ENCODE data around the gene RBM10. TPM values are rescaled to one million over a fixed set of nuclear protein-coding genes. Genes with fewer than 3 reads are reported as not detected.

Gene RBM10
- total and polyA plus RNA-seq, 9 donors = 12.0 to 53.0 (median 36.7) TPM

GRCh38 chrX:47234583-47234982 lies 89.6 kb downstream of the RBM10 start:
- WGBS, 3 donors = 47 to 60% (median 50%) methylated on average over 3 of the region's 3 CpGs
- intact Hi-C loops (cut with DNase I) = loop anchor here in 1 of 4 donors (2.0 kb wide), 1 partner anchor 424 kb away; the partner anchor contains the start of gene UXT
- TF ChIP-seq POLR2A (IDR thresholded peaks at IDR 0.05) (no peak), CTCF (IDR thresholded peaks at IDR 0.05) (no peak), EP300 (IDR thresholded peaks at IDR 0.05) (no peak)

GRCh38 chrX:47235691-47236103 lies 90.7 kb downstream of the RBM10 start:
- Histone ChIP-seq H3K27ac (peak overlapping the region in 1 of 2 donors; percentile 32), H3K27me3 (no peaks in the 10 kb centered on the region), H3K36me3 (no peaks in the 10 kb centered on the region), H3K4me1 (ENCODE audit: insufficient read depth) (no peaks in the 10 kb centered on the region), H3K9me3 (no peaks in the 10 kb centered on the region), H3K4me3 (no peak overlapping the region)
- TF ChIP-seq EP300 (IDR thresholded peaks at IDR 0.05) = no peak
- TF ChIP-seq POLR2A (IDR thresholded peaks at IDR 0.05) = no peak
- TF ChIP-seq CTCF (IDR thresholded peaks at IDR 0.05) = no peak
- intact Hi-C loops (cut with DNase I) = loop anchor here in 1 of 4 donors (2.0 kb wide), 1 partner anchor 423 kb away; the partner anchor contains the start of gene UXT
- 59 to 67% (median 65%) methylated on average over 4 of the region's 4 CpGs for WGBS, 3 donors
- no peak for DNase-seq

More at GRCh38 chrX:47234583-47234982, 89.6 kb downstream of the RBM10 start:
- H3K4me1 ChIP-seq (ENCODE audit: insufficient read depth) = no peaks in the 10 kb centered on the region
- H3K36me3 ChIP-seq = no peaks in the 10 kb centered on the region
- H3K9me3 ChIP-seq = no peaks in the 10 kb centered on the region
- peak overlapping the region; percentile 67 for H3K4me3 ChIP-seq
- H3K27ac ChIP-seq = peak overlapping the region in 1 of 2 donors; percentile 94
- H3K27me3 ChIP-seq = no peaks in the 10 kb centered on the region
- no peak for DNase-seq

Small RNAs within 50 kb of the gene (small RNA-seq; reads per million reads assigned to genes)
- not detected for gene RNU12-2P

Other genes starting within 250 kb of the RBM10 start
- gene JADE3, start 232.8 kb upstream of the RBM10 start, total RNA-seq = 10 to 100 TPM in 3 of 7 donors, 1 to 10 TPM in 4; 7.4 to 27.8 (median 9.7) TPM
- gene JADE3, start 232.8 kb upstream of the RBM10 start, polyA plus RNA-seq = 10 to 100 TPM in 1 of 2 donors, 1 to 10 TPM in 1; 5.2 to 11.2 TPM
- 10 to 100 TPM in 6 of 7 donors, 1 to 10 TPM in 1; 6.8 to 47.0 (median 16.5) TPM for gene RGN, start 66.8 kb upstream of the RBM10 start, total RNA-seq
- gene RGN, start 66.8 kb upstream of the RBM10 start, polyA plus RNA-seq = 10 to 100 TPM; 15.6 to 49.4 TPM
- gene NDUFB11, start 519 bp upstream of the RBM10 start, total RNA-seq = 10 to 100 TPM; 35.8 to 82.0 (median 44.6) TPM
- gene NDUFB11, start 519 bp upstream of the RBM10 start, polyA plus RNA-seq = 10 to 100 TPM; 33.9 to 45.0 TPM
- gene UBA1, start 48.6 kb downstream of the RBM10 start, total RNA-seq = 100 to 1,000 TPM in 6 of 7 donors, 10 to 100 TPM in 1; 91.8 to 196 (median 177) TPM
- gene UBA1, start 48.6 kb downstream of the RBM10 start, polyA plus RNA-seq = 100 to 1,000 TPM in 1 of 2 donors, 10 to 100 TPM in 1; 90.0 to 129 TPM
- 10 to 100 TPM; 40.9 to 99.0 (median 72.1) TPM for gene CDK16, start 73.5 kb downstream of the RBM10 start, total RNA-seq
- 10 to 100 TPM; 41.2 to 46.0 TPM for gene CDK16, start 73.5 kb downstream of the RBM10 start, polyA plus RNA-seq
- gene USP11, start 87.8 kb downstream of the RBM10 start, total RNA-seq = 100 to 1,000 TPM in 5 of 7 donors, 10 to 100 TPM in 2; 55.6 to 166 (median 135) TPM
- 10 to 100 TPM; 65.6 to 87.8 TPM for gene USP11, start 87.8 kb downstream of the RBM10 start, polyA plus RNA-seq
- 1 to 10 TPM in 3 of 7 donors, under 1 TPM in 4; 0.27 to 2.8 (median 0.48) TPM for gene ZNF157, start 225.4 kb downstream of the RBM10 start, total RNA-seq
- gene ZNF157, start 225.4 kb downstream of the RBM10 start, polyA plus RNA-seq = under 1 TPM; 0.13 to 0.57 TPM